Heart left ventricle (tissue), 16 donors: ENCODE data around the gene PTPRU. TPM values are rescaled to one million over a fixed set of nuclear protein-coding genes. Genes with fewer than 3 reads are reported as not detected.

Experiments
- ATAC-seq, 4 donors: fragments of 200-7000 bp; cut with Tn5 transposase; one replicate each; pipeline ENCODE4 v1.9.1; 2020 to 2022; ENCODE audit warnings: moderate library complexity in 4 of 4, mild to moderate bottlenecking in 3 of 4, moderate number of reproducible peaks in 1 of 4
- DNase-seq, 5 donors: peaks; one replicate each; pipeline ENCODE4 v3.0.0-alpha.2; 2020
- H3K27ac ChIP-seq, 12 donors: fragments of 200-600 bp; sonication (generic) in 4 of 12; one replicate each; pipeline versions ENCODE4 v1.5.0 to v1.8.0; 2016 to 2022; ENCODE audit warnings: mild to moderate bottlenecking in 2 of 12
- H3K27me3 ChIP-seq, 9 donors: fragments of 200-600 bp; sonication (generic) in 2 of 9; one replicate each; pipeline versions ENCODE4 v1.5.1 to v1.8.0; 2016 to 2022; ENCODE audit warnings: mild to moderate bottlenecking in 3 of 9
- H3K36me3 ChIP-seq, 9 donors: fragments of 200-600 bp; sonication (generic) in 2 of 9; one replicate each; pipeline versions ENCODE4 v1.5.0 to v1.8.0; 2018 to 2022; ENCODE audit warnings: mild to moderate bottlenecking in 2 of 9
- H3K4me1 ChIP-seq, 12 donors: fragments of 200-600 bp; sonication (generic) in 4 of 12; one replicate each; pipeline versions ENCODE4 v1.5.0 to v1.8.0; 2016 to 2022; ENCODE audit warnings: mild to moderate bottlenecking in 3 of 12
- H3K4me3 ChIP-seq, 12 donors: fragments of 200-600 bp; sonication (generic) in 4 of 12; one replicate each; pipeline versions ENCODE4 v1.5.0 to v1.8.0; 2017 to 2022; ENCODE audit warnings: mild to moderate bottlenecking in 9 of 12, moderate library complexity in 4 of 12
- H3K9me3 ChIP-seq, 12 donors: fragments of 200-600 bp; sonication (generic) in 4 of 12; one replicate each; pipeline versions ENCODE4 v1.5.0 to v1.8.0; 2016 to 2022; ENCODE audit warnings: mild to moderate bottlenecking in 1 of 12
- POLR2A ChIP-seq, 2 donors: fragments of 450-650 bp; IDR thresholded peaks; one replicate each; pipeline ENCODE4 v1.6.1; 2017; ENCODE audit warnings: antibody characterized with exemption in 2 of 2, mild to moderate bottlenecking in 2 of 2, moderate library complexity in 2 of 2
- WGBS, 4 donors: extraction: QIAGEN DNeasy Blood & Tissue Kit in 2 of 4; methylation state at CpG; one replicate each; pipeline versions ENCODE4 v1.1.5 to v1.1.7; 2013 to 2018; 5-methylcytosine and 5-hydroxymethylcytosine counted together
- intact Hi-C, 10 donors: fragments of 100-400 bp; cut with DNase I; formaldehyde crosslinking; loops; one replicate each; pipeline versions ENCODE4 v1.11.1 to v1.14.2; 2022
- polyA plus RNA-seq, 2 donors: library from polyadenylated mRNA; stranded (reverse); fragments of 200-250 nt; gene quantifications; one replicate each; pipeline ENCODE4 v1.2.3, GENCODE V29; 2013
- total RNA-seq, 9 donors: library from RNA; depleted of rRNA in 2 of 9; stranded (reverse); fragments of >200 nt in 2 of 9; fragmentation: NEBNext Ultra II Directional in 3 of 9; extraction: Animal tissue kit (Norgen Biotek cat#: 25700) in 3 of 9; gene quantifications; one replicate each; pipeline versions ENCODE4 v1.1.0 to v1.2.4, GENCODE V29; 2016 to 2023
- TF ChIP-seq, protein P1 (sequence below), 12 donors: fragments of 200-600 bp; sonication (generic) in 4 of 12; IDR thresholded peaks; one replicate each; pipeline versions ENCODE4 v1.5.0 to v1.8.0; 2018 to 2022; ENCODE audit warnings: antibody characterized with exemption in 12 of 12, mild to moderate bottlenecking in 5 of 12
- donor health status: ischemic (EF 13 %, LVEDD 7.1; RV severe dilation, severe dysfunction).
- donor health status: healthy with polysubstance abuse.
- donor health status: DM: no; HTN: yes; CAD: no.
- donor health status: DM: no; HTN: no; CAD: no.
- donor health status: ischemic (EF 25% LVEDD 6.9; RV normal size, moderate dysfunction).
- donor health status: ischemic (EF 25% LVEDD 5.7; RV mildly dilated, moderate dysfunction).
- donor health status: healthy.
- donor health status: DM: yes; HTN: yes; CAD: no.
- donor health status: ischemic (EF 35%, LVEDD 5.7; RV mildly dilated, moderate dysfunction).
- donor health status: nonischemic (EF 11% LVEDD 7.7; RV severe dilation, severe dysfunction).
- donor health status: DM: yes; HTN: yes; CAD: no.
- donor health status: PGD.
- donor health status: ischemic (EF 29% LVEDD 5.4; RV normal size, mild dysfunction).
- donor health status: nonischemic (EF 23%, LVEDD 6.1; RV moderate dilation, normal function).

The PTPRU gene
- total and polyA plus RNA-seq, 11 donors, result 7.1 to 59.9 (median 16.2) TPM

DNA sequence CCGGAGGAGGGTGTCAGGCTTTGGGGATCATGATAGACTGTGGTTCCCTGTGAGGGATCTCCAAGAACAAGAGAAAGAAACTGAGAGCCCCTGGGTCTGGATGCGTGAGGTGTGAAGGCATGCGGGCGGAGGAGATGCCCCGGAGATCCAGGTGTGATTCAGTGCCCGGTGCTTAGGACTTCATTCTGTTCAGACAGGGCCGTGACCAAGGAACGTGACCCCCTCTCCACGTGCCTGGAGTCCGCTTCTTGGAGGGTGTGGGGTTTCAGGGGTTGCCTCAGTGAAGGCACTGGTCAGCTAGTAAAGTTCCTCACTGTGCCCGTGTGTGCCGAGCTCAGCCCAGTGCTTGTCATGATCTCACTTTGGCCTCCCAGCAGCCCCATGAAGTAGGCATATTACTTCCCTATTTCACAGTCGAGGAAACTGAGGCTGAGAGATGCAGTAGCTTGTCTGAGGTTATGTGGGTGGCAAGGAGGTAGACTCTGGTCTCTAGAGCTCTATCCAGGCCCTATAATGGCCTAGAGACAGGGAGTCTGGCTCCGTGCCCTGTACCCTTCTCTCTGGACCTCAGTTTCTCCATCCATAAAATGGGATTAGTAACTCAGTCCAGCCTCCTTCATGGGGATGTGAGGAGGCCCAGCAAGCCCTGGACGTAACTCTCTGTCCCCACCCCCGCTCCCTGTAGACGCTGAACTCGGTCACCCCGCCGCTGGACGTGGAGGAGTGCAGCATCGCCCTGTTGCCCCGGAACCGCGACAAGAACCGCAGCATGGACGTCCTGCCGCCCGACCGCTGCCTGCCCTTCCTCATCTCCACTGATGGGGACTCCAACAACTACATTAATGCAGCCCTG lies 81.0 kb downstream of the PTPRU start:
- Histone ChIP-seq H3K27ac (no peak overlapping the region), H3K4me3 (no peak overlapping the region), H3K9me3 (no peaks in the 10 kb centered on the region), H3K4me1 (no peaks in the 10 kb centered on the region), H3K36me3 (peaks cover 0 to 27% (median 0%) of the 10 kb centered on the region in 9 donors), H3K27me3 (no peaks in the 10 kb centered on the region)
- WGBS, 4 donors, result 89 to 96% (median 92%) methylated on average over 25 to 30 of the region's 30 CpGs
- peak in 1 of 5 donors; percentile 45 for DNase-seq
- TF ChIP-seq, protein P1, sequence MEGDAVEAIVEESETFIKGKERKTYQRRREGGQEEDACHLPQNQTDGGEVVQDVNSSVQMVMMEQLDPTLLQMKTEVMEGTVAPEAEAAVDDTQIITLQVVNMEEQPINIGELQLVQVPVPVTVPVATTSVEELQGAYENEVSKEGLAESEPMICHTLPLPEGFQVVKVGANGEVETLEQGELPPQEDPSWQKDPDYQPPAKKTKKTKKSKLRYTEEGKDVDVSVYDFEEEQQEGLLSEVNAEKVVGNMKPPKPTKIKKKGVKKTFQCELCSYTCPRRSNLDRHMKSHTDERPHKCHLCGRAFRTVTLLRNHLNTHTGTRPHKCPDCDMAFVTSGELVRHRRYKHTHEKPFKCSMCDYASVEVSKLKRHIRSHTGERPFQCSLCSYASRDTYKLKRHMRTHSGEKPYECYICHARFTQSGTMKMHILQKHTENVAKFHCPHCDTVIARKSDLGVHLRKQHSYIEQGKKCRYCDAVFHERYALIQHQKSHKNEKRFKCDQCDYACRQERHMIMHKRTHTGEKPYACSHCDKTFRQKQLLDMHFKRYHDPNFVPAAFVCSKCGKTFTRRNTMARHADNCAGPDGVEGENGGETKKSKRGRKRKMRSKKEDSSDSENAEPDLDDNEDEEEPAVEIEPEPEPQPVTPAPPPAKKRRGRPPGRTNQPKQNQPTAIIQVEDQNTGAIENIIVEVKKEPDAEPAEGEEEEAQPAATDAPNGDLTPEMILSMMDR (IDR thresholded peaks at IDR 0.05), result no peak
- TF ChIP-seq POLR2A (IDR thresholded peaks at IDR 0.05), result no peak
- intact Hi-C loops, result no loop called here
- ATAC-seq, result no peak

DNA sequence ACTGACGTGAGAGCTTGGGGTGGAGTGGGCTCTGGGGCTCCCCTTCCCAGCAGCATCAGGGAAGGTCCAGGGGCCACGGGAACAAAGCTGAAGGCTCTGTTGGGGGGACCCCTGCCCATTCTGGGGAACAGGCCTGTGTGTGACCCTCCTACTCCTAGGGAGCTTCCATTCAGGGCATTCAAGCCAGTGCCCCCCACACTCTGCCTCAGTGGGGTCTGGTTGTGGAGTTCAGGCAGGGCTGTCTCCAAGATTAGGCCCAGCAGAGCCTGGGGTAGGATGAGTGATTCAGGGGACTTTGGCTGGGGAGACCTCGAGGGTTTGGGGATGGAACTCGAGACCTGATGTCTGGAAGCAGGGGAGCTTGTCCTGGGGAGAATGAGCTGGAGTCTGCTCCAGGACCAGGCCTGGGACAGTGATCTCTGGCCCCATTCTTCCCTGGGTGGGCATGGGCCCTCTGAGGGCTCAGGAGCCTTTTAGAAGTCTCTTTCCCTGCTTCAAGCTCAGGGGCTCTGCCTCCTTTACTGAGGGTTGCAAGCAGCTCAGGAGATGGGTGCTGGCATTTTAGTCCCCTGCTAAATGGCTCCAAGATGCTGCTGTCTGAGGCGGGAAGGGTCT lies 81.7 kb downstream of the PTPRU start:
- 84 to 93% (median 88%) methylated on average over 4 to 5 of the region's 5 CpGs for whole genome bisulfite sequencing, 4 donors

DNA sequence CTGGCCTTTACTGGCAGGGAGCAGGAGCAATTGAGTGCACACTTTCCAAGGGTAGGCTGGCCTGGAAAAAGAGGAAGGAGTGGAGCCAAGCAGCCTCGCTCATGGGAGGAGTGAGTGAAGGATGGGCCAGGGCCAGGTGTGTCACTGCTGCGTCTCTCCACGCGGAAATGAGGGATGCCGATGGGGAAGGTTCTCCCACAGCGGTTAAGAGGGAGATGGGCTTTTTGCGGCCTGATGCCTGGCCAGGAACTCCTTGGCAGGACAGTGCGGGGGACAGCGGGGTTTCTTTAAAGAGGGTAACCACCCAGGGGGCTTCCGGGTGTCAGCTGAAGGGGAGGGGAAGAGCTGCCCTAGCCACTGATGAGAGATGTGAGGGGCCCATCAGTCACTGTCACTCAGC lies 82.4 kb downstream of the PTPRU start:
- WGBS, 4 donors, result 89 to 92% (median 91%) methylated on average over 10 of the region's 10 CpGs
- Histone ChIP-seq H3K27me3 (no peaks in the 10 kb centered on the region), H3K9me3 (no peaks in the 10 kb centered on the region), H3K27ac (no peak overlapping the region), H3K4me1 (no peaks in the 10 kb centered on the region), H3K36me3 (peaks cover 0 to 24% (median 0%) of the 10 kb centered on the region in 9 donors), H3K4me3 (no peak overlapping the region)
- ATAC-seq (no peak), DNase-seq (peak in 1 of 5 donors; percentile 46)
- TF ChIP-seq, protein P1 (IDR thresholded peaks at IDR 0.05), result no peak
- no peak for TF ChIP-seq POLR2A (IDR thresholded peaks at IDR 0.05)
- intact Hi-C loops, result no loop called here

More for the DNA sequence above, 81.7 kb downstream of the PTPRU start:
- H3K9me3 ChIP-seq, result no peaks in the 10 kb centered on the region
- intact Hi-C loops, result no loop called here
- TF ChIP-seq, protein P1 (IDR thresholded peaks at IDR 0.05), result no peak
- no peak for TF ChIP-seq POLR2A (IDR thresholded peaks at IDR 0.05)
- DNase-seq, result peak in 1 of 5 donors; percentile 31
- H3K27ac ChIP-seq, result no peak overlapping the region
- no peaks in the 10 kb centered on the region for H3K27me3 ChIP-seq
- no peaks in the 10 kb centered on the region for H3K4me1 ChIP-seq
- no peak for ATAC-seq
- H3K4me3 ChIP-seq, result no peak overlapping the region
- peaks cover 0 to 24% (median 0%) of the 10 kb centered on the region in 9 donors for H3K36me3 ChIP-seq
